ENCODE data around the gene TRAPPC1.

TRAPPC1 gene

GRCh38 chr17:7940034-7940433 lies 8.3 kb upstream of the TRAPPC1 start:
- no peak for DNase-seq

DNA sequence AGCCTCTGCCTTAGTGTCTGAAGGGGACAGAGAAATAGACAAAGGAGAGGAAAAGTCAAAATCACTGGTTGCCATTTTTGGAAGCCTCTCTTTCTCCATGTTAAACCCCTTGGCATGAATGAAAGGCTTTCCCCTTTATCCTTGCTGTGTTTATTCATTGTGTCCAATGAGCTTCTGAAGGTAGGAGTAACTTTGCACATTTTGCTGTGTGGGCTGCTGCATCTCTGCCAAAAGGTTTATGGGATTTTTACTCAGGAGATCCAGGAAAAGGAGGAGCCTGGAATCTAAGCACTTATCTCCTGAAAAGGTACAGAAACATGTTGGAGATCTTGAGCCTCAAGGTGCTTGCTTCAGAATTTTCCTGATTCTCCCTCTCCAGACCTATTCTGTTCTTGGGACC lies 4.1 kb upstream of the TRAPPC1 start:
- DNase-seq, result no peak

DNA sequence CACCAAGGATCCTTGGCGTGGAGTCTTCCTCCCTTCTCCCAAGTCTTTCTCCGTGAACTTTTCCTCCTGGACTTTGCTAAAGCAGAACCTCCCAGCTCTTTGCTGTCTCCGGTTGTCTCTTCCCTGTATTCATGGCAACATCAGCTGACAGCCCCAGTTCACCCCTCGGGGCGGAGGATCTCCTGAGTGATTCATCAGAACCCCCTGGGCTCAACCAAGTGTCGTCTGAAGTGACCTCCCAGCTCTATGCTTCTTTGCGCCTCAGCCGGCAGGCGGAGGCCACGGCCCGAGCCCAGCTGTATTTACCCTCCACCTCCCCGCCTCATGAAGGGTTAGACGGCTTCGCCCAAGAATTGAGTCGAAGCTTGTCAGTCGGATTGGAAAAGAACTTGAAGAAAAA lies 1.2 kb upstream of the TRAPPC1 start:
- DNase-seq, result no peak

DNA sequence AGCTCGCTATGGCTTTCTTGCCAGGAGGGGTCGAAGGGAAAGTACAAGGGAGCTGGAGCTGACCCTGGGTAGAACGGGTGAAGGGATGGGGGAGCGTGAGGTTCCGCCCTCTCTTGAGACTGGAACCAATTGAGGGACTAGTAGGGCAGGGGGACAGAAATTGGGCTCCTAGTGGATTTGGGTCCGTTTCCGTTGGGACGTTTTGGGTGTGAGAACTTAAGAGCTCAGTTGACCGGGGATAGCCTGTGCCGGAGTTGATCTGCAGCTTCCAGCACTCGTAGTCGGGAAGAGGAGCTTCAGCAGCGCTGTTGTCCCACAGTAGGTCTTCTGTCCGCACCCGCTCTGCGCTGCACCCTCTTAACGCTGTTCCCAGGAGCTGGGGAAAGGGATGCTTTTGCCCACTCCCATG lies 741 bp upstream of the TRAPPC1 start:
- peak in 3 of 6 experiments; percentile 26 to 50 (median 32) for DNase-seq

DNA sequence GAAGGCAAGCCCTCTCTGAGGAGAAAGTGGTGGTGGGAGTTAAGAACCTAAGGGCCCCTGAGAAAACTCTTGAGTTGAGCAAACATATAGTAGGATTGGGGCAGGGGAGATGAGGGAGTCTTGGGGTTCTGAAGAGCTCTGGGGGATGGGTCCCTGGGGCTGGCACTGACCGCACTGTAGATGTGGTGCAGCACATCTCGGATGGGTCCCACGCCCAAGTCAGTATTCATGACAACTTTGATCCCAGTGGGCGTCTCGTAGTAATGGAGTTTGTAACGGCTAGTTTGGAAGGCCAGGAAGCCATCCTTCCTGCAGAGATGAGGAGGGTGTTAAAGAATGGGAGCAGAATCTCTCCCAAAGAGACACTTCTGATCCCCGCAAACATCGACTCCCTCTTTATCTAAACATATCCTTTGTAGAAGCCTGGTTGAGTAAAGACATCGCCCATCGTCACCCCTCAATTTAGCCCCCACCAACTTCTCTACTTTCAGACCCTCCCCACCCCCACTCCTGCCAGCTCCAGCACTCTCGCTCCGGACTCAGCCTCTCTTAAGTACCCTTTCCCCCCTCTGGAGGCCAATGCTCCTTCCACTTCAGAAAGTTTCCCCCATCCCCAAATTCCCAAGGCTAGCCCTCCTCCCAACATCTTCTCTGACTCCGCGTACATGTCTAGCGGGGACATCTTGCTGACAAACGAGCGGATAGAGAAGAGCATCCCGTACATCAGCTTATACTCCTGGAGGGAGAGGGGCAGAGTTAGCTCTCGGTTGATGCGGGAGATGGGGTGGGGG lies 710 bp downstream of the TRAPPC1 start:
- no peak for DNase-seq

DNA sequence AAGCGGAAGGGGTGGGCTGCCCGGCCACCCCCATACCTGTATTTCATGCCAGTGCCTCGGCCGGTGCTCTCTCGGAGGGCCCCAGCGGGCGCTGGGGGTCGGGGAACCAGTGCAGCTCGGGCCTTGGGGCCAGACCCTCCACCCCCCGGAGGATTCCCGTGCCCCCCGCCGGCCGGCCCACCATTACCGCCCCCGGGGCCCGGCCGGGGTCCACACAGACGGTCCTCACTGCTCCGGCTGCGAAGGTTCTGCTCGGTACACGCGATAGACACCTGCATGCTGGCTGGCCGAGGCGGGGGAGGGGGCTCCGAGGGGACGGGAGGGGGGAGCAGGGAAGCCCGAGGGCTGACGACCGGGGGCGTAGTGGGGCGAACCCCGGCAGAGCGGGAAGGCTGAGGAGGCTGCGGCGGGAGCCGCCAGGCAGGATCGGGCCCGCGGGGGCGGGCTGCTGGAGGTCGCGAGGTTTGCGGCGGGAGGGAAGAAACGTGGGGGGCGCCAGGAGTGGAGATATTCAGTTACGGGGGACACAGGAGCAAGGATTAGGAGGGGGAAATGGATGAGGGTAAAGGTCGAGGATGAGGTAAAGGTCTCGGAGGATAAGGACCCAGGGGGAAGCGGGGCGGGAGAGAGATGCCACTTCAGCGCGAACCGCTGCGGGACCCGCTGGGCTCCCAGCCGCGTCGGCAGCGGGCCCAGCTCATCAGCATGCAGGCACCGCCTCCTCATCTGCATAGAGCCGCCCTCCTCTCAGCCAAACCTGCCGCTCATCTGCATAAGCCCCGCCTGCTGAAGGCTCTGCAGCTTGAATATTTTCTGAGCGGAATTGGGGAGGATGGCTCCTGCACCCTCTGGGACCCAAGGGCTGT lies 2.4 kb downstream of the TRAPPC1 start, which contains the start of gene KCNAB3:
Gene KCNAB3, minus strand, starts transcription at position 699 of the 866 bp plus-strand sequence. Its CDS starts 421 bp downstream, at position 278.
- DNase-seq, result peak in 5 of 6 experiments; percentile 10 to 33 (median 13)

GRCh38 chr17:7927596-7927995 lies 4.2 kb downstream of the TRAPPC1 start:
- DNase-seq, result no peak

GRCh38 chr17:7922845-7923628 lies 8.7 kb downstream of the TRAPPC1 start:
- DNase-seq, result peak; percentile 72 to 86 (median 81)

- no peak for DNase-seq
Observed at GRCh38 chr17:7922269-7922844, 9.4 kb downstream of the TRAPPC1 start.

GRCh38 chr17:7916808-7917207 lies 14.9 kb downstream of the TRAPPC1 start:
- peak in 1 of 6 experiments; percentile 34 for DNase-seq

DNA sequence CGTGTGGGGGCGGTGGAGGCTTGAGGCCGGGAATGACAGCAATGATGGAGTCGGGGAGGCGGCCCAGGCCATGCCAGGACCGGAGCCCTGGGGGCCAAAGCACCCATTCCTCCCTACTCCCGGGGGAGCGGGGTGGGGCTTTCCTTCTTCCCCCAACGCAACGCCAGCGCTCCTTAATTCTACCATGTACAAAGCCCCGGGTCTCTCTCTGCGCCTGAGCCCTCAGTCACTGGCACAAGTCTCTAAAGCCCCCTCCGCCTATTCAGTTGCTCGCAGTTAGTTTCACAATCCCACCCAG lies 15.4 kb downstream of the TRAPPC1 start:
- no peak for DNase-seq

DNA sequence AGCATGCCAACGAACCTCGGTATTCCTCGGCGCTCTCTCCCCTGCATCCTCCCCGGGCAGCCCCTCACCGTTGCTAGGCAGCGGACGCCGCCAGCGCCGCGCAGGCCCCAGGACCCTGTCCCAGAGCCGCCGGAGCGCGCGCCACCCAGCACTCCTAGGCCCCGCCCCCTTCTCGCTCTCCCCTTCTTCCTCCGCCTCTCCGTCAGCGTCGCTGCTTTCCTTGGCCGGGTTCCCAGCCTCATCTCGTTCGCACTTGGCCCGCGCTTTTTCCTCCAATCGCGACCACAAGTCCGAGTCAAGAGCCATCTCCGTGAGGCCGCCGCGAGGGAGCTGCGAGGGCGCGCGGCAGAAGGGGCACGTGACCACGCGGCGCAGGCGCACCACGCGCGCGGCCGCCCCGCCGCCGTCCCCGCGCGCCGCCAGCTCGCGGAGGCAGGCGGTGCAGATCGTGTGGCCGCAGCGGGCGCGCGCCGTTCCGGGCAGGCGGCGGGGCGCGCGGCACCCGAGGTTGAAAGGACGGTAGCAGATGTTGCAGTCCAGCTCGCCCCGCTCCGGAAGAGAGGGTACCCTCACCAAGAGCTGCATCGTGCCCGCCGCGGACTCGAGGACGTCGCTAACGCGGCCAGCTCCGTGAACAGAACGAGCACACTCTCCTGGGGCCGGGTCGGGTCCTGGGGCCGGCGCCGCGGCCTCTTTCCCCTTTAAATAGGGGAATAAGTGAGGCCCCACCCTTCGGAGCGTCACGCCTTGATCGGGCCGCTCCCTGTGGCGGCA lies 15.9 kb downstream of the TRAPPC1 start, which contains the start of gene RNF227:
Gene RNF227, minus strand, starts transcription at position 679 of the 774 bp plus-strand sequence. Its CDS starts 94 bp downstream, at position 585.
- DNase-seq, result peak; percentile 73 to 94 (median 84)

DNA sequence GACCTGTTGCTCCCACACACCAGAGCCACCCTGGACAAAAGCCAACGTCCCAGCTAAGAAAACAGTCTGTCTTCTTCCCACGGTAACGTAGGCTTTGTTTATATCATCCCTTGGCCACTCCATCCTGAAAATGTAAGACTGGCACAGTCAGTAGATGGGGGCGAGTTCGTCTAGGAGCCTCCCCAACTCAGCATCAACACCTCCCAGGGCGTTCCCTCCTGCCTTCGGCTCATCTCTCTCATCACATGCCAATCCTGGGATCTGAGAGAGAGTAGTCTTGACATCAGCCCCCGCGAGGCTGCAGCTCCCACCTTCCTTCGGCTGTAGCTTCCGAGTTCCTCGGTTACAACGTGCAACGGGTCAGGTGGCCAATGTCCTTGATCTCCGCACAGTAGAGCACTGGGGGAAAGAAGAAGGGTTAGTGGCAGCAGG lies 16.6 kb downstream of the TRAPPC1 start:
- DNase-seq, result no peak

DNA sequence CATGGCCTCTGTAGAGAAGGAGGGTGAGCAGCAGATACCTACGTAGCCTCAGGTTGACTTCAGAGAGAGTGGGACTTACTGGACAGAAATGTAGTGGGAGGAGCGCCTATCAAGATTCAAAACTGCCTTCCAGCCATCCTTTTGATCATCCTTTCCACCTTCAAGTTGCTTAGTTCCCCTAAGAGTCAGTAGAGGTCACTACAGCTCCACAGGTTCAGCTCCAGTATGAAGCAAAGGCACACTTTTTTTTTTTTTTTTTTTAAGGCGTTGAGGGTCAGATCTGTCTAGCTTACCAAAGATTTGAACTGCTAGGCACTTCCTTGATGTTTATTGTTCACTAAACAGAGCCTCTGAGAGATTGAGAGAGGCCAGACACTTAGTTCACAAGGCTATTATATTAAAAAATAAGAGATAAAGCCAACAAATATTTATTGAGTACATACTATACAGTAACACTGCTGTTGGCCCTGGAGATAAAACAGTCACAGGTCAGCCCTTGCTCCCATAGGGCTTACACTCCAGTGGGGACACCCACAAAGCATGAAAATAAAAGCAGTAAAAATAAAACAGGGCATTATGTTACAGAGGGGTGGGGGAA lies 18.7 kb downstream of the TRAPPC1 start:
- DNase-seq, result peak in 5 of 6 experiments; percentile 23 to 70 (median 63)

GRCh38 chr17:7911116-7911515 lies 20.6 kb downstream of the TRAPPC1 start:
- no peak for DNase-seq

DNA sequence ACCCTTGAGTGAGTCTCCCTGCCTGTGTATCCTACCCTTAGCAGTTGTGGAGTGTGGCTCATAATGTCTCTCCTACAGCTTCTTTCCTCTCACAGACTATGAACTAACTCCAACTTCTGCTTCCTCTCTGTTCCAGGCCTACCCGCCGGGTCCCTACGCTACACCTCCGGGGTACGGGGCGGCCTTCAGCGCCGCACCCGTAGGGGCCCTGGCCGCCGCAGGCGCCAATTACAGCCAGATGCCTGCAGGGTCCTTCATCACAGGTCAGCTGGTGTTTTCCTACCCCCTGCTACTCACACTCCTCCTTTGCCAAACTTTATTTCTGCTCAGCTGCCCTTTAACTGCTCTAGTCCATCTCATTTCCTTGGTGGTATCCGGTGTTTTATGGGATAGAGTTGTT lies 21.0 kb downstream of the TRAPPC1 start:
- DNase-seq, result no peak

DNA sequence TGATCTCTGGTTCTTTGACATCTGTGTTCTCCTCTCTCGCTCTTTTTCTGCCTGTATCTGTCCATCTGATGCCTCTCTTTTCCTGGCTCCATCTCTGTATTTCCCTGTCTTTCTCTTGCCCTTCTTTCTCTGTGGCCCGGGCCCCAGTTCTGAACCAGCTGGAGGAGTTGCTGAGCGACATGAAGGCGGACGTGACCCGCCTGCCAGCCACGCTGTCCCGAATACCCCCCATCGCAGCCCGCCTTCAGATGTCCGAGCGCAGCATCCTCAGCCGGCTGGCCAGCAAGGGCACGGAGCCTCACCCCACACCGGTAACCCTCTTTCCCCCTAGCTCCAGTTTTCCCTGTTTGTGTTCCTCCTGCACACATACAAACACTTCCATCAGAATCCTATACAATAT lies 21.5 kb downstream of the TRAPPC1 start:
- no peak for DNase-seq

DNA sequence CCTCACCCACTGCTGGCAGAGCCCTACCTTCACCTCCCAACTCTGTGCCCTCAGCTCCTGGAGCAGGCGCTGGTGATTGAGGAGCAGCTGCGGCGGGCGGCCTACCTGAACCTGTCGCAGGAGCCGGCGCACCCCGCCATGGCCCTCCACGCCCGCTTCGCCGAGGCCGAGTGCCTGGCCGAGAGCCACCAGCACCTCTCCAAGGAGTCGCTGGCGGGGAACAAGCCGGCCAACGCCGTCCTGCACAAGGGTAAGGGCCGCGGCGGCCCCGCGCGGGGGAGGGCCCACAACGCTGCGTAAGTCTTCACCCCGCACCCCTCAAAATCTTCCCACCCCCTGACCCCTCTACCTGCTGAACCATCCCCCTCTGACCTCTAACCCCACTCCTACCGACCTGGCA lies 22.7 kb downstream of the TRAPPC1 start:
- DNase-seq, result no peak

DNA sequence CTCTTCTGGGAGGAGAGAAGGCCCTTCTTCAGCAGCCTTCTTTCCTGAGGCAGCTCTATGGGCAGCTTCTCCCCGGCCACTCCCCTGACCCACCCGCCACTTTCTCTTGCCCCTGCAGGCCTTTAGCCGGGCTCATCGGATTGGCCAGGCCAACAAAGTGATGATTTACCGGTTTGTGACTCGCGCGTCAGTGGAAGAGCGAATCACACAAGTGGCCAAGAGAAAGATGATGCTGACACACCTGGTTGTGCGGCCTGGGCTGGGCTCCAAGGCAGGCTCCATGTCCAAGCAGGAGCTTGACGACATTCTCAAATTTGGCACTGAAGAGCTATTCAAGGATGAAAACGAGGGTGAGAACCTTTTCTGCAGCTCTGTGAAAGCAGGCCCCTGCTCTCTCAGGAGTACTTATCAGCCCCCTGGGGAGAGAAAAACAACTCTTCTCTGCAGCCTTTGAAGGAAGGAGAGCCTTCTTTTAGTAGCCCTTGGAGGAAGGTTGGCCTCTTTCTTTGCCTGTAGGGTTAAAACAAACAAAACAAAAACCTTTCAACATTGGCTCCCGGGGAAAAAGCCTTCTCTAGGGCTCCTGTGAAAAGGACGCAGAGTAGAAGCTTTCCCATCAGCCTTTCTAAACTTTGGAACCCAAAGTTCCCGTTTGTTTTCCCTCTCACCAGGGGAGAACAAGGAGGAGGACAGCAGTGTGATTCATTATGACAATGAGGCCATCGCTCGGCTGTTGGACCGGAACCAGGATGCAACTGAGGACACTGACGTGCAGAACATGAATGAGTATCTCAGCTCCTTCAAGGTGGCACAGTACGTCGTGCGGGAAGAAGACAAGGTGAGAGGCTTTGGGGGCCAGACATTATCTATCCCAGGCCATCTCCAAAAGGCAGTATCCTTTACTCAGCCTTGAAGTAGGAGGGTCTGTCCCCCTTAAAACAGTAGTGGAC lies 28.3 kb downstream of the TRAPPC1 start:
- DNase-seq, result no peak

DNA sequence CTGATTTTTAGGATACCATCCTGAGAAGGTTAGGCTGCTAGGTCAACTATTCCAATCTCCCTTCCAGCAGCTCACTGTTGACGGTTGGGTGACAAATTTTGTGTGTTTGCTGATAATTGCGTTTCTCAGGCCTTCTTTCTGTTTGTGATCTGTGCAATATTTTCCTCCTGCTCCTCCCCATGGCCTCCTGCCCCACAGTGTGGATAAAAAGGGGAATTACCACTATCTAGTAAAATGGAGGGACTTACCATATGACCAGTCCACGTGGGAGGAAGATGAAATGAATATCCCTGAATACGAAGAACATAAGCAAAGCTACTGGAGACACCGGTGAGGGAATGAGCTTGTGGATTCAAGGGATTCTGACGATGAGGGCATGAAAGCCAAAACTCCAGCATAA lies 34.0 kb downstream of the TRAPPC1 start:
- peak in 2 of 6 experiments; percentile 5 to 41 for DNase-seq

All from stimulated activated naive CD4-positive, alpha-beta T cell (primary cell).